Fibroblast of peridontal ligament (primary cell): Measurements from ENCODE around the gene C22orf31.

Experiments used
- DNase-seq: peaks from one replicate; pipeline ENCODE4 v3.0.0-alpha.2; 2010; ENCODE audit errors: extremely low read depth

C22orf31 gene

GRCh38 chr22:29029202-29030000, 32.2 kb downstream of the C22orf31 start:
- no peak for DNase-seq

GRCh38 chr22:29028468-29028867, 33.2 kb downstream of the C22orf31 start:
- no peak for DNase-seq

GRCh38 chr22:29026579-29026978, 35.1 kb downstream of the C22orf31 start:
- no peak for DNase-seq

- no peak for DNase-seq
Measured at GRCh38 chr22:29023172-29023796, 38.3 kb downstream of the C22orf31 start.

- DNase-seq = no peak
Measured at GRCh38 chr22:29022101-29022817, 39.4 kb downstream of the C22orf31 start.

- no peak for DNase-seq
Measured at GRCh38 chr22:29018293-29019189, 43.1 kb downstream of the C22orf31 start.

GRCh38 chr22:29016067-29016938, 45.3 kb downstream of the C22orf31 start:
- no peak for DNase-seq

GRCh38 chr22:29014773-29015172, 46.9 kb downstream of the C22orf31 start:
- DNase-seq = no peak

GRCh38 chr22:29014293-29014692, 47.3 kb downstream of the C22orf31 start:
- no peak for DNase-seq

GRCh38 chr22:29012952-29013351, 48.7 kb downstream of the C22orf31 start:
- DNase-seq = no peak

- DNase-seq = no peak
Measured at GRCh38 chr22:29012101-29012433, 49.6 kb downstream of the C22orf31 start.

GRCh38 chr22:29011240-29012100, 50.2 kb downstream of the C22orf31 start:
- no peak for DNase-seq

- no peak for DNase-seq
Measured at GRCh38 chr22:29009148-29009547, 52.5 kb downstream of the C22orf31 start.
